Measurements from ENCODE around the gene CACNG5.
A peak's percentile ranks its signal among the peaks of the same experiment; 100 is the strongest.

CACNG5 gene

DNA sequence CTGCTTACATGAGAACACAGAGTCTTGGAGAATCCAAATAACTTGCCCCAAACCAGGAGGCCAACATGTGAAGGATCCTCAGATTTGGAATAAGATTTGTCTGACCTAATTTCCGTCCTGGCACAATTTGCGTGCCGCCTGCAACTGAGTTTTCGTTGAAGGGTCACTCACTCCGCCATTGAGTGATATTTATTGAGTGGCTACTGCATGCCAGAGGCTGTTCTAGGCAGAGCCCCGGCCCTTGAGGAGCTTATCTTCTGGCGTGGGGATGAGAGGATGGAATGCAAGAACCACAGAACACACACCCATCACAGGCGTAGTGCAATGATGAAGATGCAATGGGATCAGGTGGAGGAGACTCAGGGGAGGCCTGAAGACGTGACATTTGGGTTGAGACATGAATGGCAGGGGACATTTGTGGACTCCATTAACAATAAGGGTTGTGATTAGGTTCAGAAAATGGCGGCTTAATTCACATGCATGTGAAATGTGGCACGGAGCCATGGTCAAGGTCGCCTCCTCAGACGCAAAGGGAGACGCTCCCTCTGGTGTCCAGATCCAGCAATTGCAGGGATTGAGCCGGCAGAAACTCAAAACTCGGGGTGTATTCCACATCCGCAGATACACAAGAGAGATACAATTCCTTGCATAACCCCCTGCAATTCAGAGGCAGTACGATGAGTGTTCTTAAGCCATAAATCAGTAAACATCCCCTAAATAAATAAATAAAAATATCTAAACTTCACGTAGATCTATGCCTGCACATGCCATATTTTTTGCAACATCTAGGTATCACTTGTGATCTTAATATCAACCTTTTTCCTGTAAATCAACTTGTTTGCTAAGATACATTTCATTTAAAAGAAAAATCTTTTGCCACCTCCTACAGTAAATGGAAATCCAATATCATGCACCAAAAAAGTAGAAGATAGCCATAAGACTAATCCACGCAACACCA is 71.7 kb downstream of the CACNG5 start:
- peak; percentile 42 for DNase-seq (ENCODE audit: low read depth)

DNA sequence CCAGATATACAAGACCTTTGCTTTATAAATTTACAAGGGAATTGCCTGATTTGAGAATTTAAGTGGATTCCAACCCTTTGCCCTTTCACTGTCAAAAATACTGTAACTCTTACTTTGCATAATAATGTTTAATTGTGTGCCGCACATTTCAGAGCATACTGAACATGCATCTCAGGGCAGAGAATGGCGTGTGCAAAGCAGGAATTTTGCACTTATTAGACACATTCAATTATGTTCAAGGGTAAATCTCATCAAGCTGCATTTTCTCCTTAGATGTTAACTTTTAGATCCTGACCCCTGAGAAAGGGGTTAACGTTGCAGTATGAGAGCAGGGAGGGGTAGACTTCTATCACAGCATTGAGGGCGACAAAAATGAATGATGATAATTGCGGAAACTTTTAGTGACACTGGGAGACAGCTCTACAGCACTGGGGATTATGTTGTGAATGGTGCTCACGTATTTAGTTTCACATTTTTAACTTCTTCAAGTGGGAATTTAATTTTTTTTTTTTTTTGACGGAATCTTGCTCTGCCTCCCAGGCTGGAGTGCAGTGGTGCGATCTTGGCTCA is 75.0 kb downstream of the CACNG5 start:
- no peak for DNase-seq (ENCODE audit: low read depth)

DNA sequence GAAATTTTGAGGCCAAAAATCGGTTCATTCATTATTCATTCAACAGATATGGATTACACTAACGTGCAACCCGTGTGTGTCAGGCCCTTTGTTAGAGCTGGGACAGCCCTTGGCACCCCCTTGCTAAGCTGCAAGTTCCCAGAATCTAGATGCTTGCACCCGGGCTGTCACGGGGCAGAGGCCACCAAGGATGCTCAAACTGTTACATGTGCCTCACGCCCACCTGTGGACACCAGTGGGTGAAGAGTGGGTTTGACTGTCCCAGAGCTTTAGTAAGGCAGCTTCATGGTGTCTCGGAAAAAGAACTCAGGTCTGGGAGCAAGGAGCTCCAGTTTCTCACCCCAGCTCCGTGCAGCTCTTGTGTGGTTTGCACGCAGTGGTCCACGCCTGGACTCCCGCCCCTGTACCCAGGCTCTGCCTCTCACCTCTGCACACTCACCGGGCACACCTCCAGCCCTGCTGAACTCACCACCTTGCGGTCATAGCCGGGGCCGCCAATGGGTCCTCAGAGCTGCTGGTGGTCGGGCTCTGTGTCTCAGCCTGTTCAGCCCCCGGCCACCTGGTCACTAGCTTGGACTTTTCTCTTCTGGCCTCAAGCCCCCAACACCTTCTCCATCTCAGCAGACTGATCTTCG is 75.9 kb downstream of the CACNG5 start:
- DNase-seq (ENCODE audit: low read depth) = no peak

DNA sequence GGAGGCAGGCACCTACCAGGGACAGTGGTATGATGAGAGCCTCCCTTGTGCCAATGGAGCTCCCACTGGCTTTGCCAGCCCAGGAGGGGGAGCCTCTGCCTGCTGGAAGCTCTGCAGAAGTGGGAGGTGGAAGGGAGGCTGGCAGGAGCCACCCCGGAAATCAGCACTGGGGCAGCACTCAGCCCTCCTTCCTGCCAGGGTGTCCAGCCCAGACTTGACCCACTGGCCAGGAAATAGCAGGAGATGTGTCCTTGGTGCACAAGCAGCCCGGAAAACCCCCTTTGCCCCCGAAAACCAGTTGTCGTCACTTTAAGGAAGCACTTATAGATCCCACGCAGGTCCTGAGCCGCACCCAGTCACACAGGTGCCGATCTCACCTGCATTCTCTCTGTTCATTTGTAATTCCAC is 80.3 kb downstream of the CACNG5 start:
- no peak for DNase-seq (ENCODE audit: low read depth)

DNA sequence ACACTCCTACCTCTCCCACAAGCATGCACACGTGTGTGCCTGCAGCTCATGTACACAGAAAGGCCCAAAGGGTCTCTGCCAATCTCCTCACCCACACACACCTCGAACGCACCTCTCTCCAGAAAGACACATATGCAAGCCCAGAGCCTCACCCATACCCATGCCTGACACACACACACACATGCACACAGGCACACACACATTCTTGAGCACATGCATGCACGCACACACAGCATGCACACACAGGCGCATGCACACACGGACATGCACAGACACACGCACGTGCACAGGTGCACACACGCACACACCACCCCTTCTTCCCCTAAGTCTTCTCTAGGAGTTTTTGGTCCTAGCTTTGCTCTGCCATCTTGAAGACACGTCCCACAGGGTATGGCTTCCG is 80.9 kb downstream of the CACNG5 start:
- no peak for DNase-seq (ENCODE audit: low read depth)

DNA sequence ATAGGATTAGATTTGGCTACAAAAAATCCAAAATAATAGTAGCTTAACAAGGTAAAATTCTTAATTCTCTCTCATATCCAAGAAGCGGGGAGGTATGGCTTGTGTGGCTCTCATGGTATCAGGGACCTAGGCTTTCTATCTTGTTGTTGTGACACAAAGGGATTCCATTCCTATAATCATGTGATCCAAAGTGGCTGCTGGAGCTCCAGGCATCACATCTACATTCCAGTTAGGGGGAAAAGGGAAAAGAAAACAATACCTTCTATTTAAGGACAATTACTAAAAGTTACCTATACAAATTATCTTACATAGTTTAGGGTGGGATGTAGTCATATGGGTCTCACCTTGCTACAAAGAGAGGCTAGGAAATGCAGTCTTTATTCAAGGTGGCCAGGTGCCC is 82.0 kb downstream of the CACNG5 start:
- DNase-seq (ENCODE audit: low read depth) = no peak

DNA sequence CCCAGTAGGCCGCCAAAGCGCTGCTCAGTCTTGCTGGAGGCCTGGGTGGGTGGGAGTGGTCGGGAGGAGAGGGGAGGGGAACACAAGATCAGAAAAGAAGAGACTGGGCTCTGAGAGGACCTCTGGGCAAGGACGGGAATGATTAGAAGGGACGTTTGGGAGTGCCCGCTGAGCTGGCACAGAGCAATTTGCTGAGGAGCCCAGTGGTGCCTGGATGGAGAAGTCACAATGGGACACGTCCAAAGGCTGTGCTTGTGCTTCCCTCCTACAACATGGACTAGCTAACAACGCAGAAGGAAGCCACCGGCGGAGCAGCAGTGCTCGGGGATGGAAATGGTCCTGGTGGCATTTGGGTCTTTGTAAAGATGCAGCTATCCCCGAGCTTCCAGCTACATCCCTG is 84.0 kb downstream of the CACNG5 start:
- no peak for DNase-seq (ENCODE audit: low read depth)

DNA sequence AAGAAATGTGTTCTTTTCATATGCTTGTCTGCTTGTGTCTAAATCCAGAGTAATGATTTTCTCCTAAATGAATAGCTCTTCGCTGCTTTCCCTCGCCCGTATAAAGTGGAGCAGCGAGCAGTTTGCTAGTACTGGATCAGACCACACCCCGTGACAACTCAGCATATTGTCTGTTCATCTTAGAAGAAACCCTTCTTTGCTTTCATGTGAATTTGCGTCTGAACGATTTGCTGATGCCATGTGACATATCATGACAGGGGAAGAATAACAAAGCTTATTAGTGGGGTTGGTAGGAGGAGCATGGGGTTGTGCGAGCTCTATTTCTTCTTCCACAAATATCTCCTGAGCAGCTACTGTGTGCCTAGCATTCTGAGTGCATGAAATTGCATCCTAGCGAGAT is 85.5 kb downstream of the CACNG5 start:
- no peak for DNase-seq (ENCODE audit: low read depth)

DNA sequence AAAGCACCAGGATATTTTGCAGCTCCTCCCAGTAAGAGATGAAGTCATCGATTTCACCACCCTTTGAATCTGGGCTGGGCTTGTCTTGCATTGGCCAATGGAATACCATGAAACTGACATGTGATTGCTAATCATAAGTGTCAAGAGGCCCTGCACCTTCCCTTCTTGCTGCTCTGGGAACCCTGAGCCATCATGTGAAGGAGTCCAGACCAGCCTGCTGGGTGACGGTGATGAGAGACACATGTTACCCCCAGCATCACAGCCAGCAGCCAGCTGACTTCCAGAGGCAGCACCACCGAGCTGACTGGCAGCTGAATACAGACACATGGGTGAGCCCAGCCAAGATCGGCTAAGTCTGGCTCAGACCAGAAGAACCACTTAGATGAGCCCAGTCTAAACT is 86.0 kb downstream of the CACNG5 start:
- no peak for DNase-seq (ENCODE audit: low read depth)

DNA sequence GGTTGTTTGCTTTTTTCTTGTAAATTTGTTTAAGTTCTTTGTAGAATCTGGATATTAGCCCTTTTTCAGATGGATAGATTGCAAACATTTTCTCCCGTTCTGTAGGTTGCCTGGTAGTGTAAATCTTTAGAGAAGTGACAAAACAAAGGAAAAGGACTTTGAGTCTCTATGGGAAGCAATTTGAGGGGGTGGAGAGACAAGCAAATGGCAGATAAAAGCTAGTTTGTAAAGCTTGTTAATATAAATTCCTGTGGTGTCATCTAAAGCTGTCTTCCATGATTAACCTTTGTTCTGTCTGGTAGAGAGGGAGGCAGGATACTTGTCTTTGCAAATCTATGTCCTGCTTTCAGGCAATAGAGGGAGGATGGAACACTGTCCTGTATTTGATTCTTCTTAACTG is 89.0 kb downstream of the CACNG5 start:
- DNase-seq (ENCODE audit: low read depth) = no peak

DNA sequence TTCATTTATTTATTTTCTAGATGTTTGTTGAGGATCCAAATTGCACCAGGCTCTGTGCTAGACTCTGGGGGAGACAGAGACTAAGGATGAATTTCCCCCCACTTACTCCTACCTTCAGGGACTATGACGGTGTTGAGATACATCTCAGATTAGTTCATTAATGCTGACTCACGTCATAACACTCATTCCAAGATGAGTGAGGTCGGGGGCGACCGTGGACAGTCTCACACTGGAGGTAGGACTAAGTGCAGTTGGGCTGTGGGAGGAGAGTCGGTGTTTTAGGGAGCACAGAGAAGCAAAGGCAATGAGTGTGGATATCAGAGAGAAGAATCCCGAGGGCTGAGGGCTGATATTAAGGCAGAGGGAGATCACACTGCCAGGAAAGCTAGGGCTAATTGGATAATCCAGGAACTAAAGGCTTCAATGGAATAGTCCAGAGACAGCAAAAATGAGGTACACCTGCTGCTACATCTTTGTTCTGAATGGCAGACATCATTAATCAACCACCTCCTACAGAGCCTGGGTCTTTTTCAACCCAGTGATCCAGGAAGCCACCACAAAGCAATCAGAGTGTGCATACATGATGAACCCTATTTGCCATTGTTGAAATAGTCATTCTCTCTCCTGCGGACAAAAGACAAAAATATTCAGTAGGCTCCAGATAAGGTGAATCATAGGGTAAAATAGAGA is 91.0 kb downstream of the CACNG5 start:
- DNase-seq (ENCODE audit: low read depth) = no peak

DNA sequence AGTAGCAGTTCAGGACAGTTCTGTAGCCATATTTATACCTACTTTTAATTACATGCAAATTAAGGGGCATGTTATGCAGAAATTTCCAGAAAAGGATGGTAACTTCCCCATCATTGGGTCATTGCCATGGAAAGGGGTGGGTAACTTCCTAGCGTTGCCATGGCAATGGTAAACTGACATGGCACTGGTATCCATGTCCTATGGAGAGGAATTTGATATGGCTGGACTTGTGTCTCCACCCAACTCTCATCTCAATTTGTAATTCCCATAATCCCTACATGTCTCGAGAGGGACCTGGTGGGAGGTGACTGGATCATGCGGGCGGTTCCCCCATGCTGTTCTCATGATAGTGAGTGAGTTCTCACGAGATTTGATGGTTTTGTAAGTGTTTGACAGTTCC is 94.0 kb downstream of the CACNG5 start:
- no peak for DNase-seq (ENCODE audit: low read depth)

DNA sequence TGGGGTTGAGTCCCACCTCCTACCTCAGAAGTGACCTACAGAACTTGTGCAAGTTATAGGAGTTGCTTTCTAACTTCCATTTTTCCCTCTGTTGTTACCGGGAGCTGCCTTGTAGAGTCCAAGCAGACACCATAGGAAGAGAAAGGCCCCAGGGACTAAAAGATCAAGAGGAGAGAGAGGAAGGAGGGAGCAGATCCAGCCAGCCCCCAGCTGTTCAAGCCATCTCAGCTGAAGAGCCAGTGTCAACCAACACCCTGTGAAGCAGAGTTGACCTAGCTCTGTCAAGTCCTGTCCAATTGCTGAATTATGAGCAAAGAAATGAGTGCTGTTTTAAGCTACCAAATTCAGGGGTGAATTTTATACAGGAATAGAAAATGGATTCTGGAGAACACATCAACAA is 94.7 kb downstream of the CACNG5 start:
- no peak for DNase-seq (ENCODE audit: low read depth)

DNA sequence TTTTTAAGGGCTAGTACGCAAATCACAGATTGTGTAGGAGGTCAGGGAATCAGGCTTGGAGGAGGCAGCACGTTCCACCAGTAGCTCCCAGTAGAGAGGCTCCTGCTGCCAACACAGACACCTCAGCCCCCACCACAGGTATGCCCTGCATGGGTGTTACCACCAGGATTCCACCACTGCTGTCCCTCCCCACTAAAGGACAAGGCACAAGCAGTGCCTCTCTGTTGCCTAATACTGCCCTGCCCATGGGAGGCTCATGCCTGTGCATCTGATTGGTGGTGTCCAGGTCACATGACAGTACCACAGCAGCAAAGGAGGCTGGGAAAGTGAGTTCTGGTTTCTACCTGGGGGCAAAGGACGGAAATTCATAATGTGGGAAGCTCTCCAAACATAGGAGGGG is 96.0 kb downstream of the CACNG5 start:
- no peak for DNase-seq (ENCODE audit: low read depth)

DNA sequence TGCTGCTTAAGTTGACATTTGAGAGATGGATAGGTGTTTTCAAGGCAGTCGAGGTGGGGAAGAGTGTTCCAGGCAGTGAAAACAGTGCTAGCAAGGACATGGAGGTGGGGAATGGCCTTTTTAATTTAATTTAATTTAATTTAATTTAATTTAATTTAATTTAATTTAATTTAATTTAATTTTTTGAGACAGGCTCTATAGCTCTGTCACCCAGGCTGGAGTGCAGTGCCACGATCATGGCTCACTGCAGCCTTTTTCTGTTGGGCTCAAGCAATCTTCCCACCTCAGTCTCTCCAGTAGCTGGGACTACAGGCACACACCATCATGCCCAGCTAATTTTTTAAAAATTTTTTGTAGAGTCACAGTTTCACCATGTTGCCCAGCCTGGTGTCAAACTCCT is 97.4 kb downstream of the CACNG5 start:
- DNase-seq (ENCODE audit: low read depth) = no peak

DNA sequence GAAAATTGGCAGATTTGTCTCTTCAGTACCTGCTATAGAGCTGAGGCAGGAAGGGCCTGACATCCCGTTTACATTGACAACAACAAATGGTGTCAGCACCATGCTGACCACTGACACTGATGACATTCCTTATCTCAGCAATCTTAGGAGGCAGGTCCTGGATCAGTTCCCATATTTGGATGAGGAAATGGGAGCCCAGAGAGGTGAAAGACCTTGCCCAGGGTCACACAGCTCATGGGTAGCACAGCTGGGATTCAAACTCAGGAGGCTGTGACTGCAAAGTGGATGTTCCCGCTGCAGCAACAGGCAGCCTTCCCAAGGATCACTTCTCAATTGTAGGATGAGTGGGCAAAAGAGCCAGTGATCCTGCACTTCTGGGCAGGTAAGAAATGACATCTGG is 99.1 kb downstream of the CACNG5 start:
- DNase-seq (ENCODE audit: low read depth) = no peak
